ENCODE data around the gene TRPM1.

DNA sequence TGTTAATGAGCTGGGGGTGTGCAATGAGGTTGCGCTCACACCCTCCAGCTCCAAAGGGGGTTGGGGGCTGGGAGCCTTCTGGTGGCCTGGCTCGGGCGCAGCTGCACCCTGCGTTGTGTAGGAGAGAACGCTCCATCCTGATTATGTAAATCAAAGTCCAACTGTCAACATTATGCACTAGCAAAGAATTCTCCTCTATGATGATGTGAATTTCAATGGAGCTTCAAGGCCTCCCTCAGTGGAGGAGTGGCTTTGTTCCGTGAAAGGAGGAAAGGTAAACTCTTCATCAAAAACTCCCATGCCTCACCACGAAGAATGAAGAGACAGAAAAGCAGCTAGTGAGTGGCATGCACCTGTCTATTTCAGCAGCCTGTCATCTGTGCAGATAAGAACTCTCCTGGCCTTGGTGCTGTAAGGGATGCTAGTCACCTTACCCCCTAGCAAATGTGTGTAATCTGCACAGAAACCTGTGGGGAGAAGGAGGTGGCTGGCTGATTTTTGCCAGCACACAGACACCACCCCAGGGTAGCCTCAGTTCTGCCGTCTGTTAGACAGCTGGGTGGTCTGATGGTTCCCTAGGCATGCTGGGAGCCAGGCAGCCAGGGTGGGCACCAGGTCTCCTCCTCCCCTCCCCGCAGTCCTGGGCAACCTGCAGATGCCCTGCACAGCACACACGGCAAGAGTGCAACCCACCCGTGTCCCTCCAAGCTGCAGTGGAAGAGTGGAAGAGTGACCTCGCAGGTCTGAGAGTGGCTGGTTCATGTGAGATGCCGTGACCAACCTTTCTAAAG, 47.0 kb upstream of the TRPM1 start:
- TF ChIP-seq SIN3A (IDR thresholded peaks at IDR 0.05; ENCODE audit: borderline replicate concordance, insufficient read depth, low read length) = no peak
- no peak for TF ChIP-seq REST (IDR thresholded peaks at IDR 0.05; ENCODE audit: insufficient read depth in 1 of 2, low read depth in 2 of 2, low read length in 2 of 2)
- no peak for TF ChIP-seq POLR2AphosphoS5 (IDR thresholded peaks at IDR 0.05; ENCODE audit: low read depth, low read length)
- no peak for TF ChIP-seq FOXP2 (optimal IDR thresholded peaks at IDR 0.05; ENCODE audit: borderline replicate concordance, extremely low read depth, extremely low read length, insufficient read depth)
